Neural cell (in vitro differentiated cells): ENCODE data around the gene JAKMIP3. TPM values are rescaled to one million over a fixed set of nuclear protein-coding genes. Genes with fewer than 3 reads are reported as not detected.

Experiments
- H2AFZ ChIP-seq: fragments of 200-600, 300-800 bp; sonication (generic), shearing (Covaris generic); 2 replicates; pipeline ENCODE4 v1.6.0; 2014; ENCODE audit warnings: low read depth, mild to moderate bottlenecking, antibody characterized with exemption, low read length, moderate library complexity
- H3F3A ChIP-seq: fragments of 200-600 bp; shearing (Covaris generic); 2 replicates; pipeline ENCODE4 v1.6.1; 2016; ENCODE audit warnings: mild to moderate bottlenecking, moderate library complexity, mixed read lengths, antibody characterized with exemption, low read length; ENCODE audit not compliant: insufficient read depth, poor library complexity, severe bottlenecking
- H3K27ac ChIP-seq: fragments of 200-600, 300-800 bp; sonication (generic), shearing (Covaris generic); 2 replicates; pipeline ENCODE4 v1.5.1; 2014; ENCODE audit warnings: mild to moderate bottlenecking, low read length, moderate library complexity
- H3K27me3 ChIP-seq: fragments of 300-800, 200-600 bp; sonication (generic), shearing (Covaris generic); 2 replicates; pipeline ENCODE4 v1.6.0; 2014; ENCODE audit warnings: mild to moderate bottlenecking, low read depth, low read length, moderate library complexity; ENCODE audit not compliant: insufficient read depth
- H3K36me3 ChIP-seq: fragments of 300-800, 200-600 bp; sonication (generic), shearing (Covaris generic); 2 replicates; pipeline ENCODE4 v1.5.1; 2014; ENCODE audit warnings: mild to moderate bottlenecking, antibody characterized with exemption, low read length, moderate library complexity; ENCODE audit not compliant: insufficient read depth
- H3K4me2 ChIP-seq: fragments of 300-800, 200-600 bp; sonication (generic), shearing (Covaris generic); 2 replicates; pipeline ENCODE4 v1.6.0; 2014; ENCODE audit warnings: mild to moderate bottlenecking, low read length
- H3K4me3 ChIP-seq: fragments of 300-800, 200-600 bp; sonication (generic), shearing (Covaris generic); 2 replicates; pipeline ENCODE4 v1.5.1; 2014; ENCODE audit warnings: mild to moderate bottlenecking, low read length, moderate library complexity
- H3K79me2 ChIP-seq: fragments of 200-600 bp; shearing (Covaris generic); replicated peaks from 2 replicates; pipeline ENCODE4 v1.6.0; 2014; ENCODE audit warnings: mild to moderate bottlenecking, low read length, moderate library complexity; ENCODE audit not compliant: insufficient read depth
- H3K9ac ChIP-seq: fragments of 300-800, 200-600 bp; sonication (generic), shearing (Covaris generic); 2 replicates; pipeline ENCODE4 v1.6.1; 2016; ENCODE audit warnings: mild to moderate bottlenecking, low read length, mixed read lengths
- H3K9me2 ChIP-seq: fragments of 200-600 bp; shearing (Covaris generic); 2 replicates; pipeline ENCODE4 v1.6.1; 2016; ENCODE audit warnings: mild to moderate bottlenecking, low read length, mixed read lengths; ENCODE audit not compliant: insufficient read depth
- H3K9me3 ChIP-seq: fragments of 200-600, 300-800 bp; sonication (generic), shearing (Covaris generic); 2 replicates; pipeline ENCODE4 v1.6.1; 2016; ENCODE audit warnings: mild to moderate bottlenecking, mixed run types, low read length, moderate library complexity, mixed read lengths
- H4K20me1 ChIP-seq: fragments of 200-600 bp; shearing (Covaris generic); 2 replicates; pipeline ENCODE4 v1.6.1; 2016; ENCODE audit warnings: mild to moderate bottlenecking, mixed run types; ENCODE audit not compliant: insufficient read depth
- CTCF ChIP-seq: fragments of 450-650 bp; IDR thresholded peaks from 2 replicates; pipeline ENCODE4 v1.5.1; 2014; ENCODE audit warnings: antibody characterized with exemption, mild to moderate bottlenecking, moderate library complexity; ENCODE audit not compliant: poor library complexity, severe bottlenecking
- EP300 ChIP-seq: fragments of 450-650 bp; conservative IDR thresholded peaks from 2 replicates; pipeline ENCODE4 v1.6.1; 2014; ENCODE audit warnings: antibody characterized with exemption, mild to moderate bottlenecking, moderate library complexity; ENCODE audit not compliant: poor library complexity, severe bottlenecking
- EZH2 ChIP-seq: fragments of 200-600, 300-800 bp; shearing (Covaris generic), sonication (generic); IDR thresholded peaks from 2 replicates; pipeline ENCODE4 v1.6.1; 2014; ENCODE audit warnings: antibody characterized with exemption, low read length, borderline replicate concordance, mild to moderate bottlenecking; ENCODE audit not compliant: insufficient read depth, poor library complexity, severe bottlenecking
- MXI1 ChIP-seq: fragments of 450-650 bp; conservative IDR thresholded peaks from 2 replicates; pipeline ENCODE4 v1.6.1; 2014; ENCODE audit warnings: antibody characterized with exemption, mild to moderate bottlenecking; ENCODE audit not compliant: poor library complexity, severe bottlenecking
- POLR2AphosphoS5 ChIP-seq: IDR thresholded peaks from 2 replicates; pipeline ENCODE4 v1.6.1; 2012
- RAD21 ChIP-seq: fragments of 450-650 bp; conservative IDR thresholded peaks from 2 replicates; pipeline ENCODE4 v1.6.1; 2014; ENCODE audit warnings: antibody characterized with exemption, mild to moderate bottlenecking, moderate library complexity
- REST ChIP-seq: IDR thresholded peaks from 2 replicates; pipeline ENCODE4 v1.6.1; 2012; ENCODE audit warnings: borderline replicate concordance
- SMC3 ChIP-seq: fragments of 450-650 bp; conservative IDR thresholded peaks from 2 replicates; pipeline ENCODE4 v1.6.1; 2014; ENCODE audit warnings: antibody characterized with exemption, mild to moderate bottlenecking, moderate library complexity; ENCODE audit not compliant: poor library complexity
- TAF1 ChIP-seq: IDR thresholded peaks from 2 replicates; pipeline ENCODE4 v1.6.1; 2012; ENCODE audit warnings: low read depth
- polyA plus RNA-seq: library from polyadenylated mRNA; depleted of rRNA; stranded (reverse); fragments of >200 nt; gene quantifications from 2 replicates; pipeline ENCODE4 v1.2.3, GENCODE V29; 2014

The JAKMIP3 gene
- polyA plus RNA-seq, 1 donor from 2014 or later: 5.1 TPM

- no peak overlapping the region for H2AFZ ChIP-seq
- no peaks in the 10 kb centered on the region for H3K9me3 ChIP-seq
- H3K9ac ChIP-seq: no peak overlapping the region
- no peak overlapping the region for H3K27ac ChIP-seq
- no peak overlapping the region for H3K4me3 ChIP-seq
- no peaks in the 10 kb centered on the region for H3F3A ChIP-seq
- no peaks in the 10 kb centered on the region for H3K36me3 ChIP-seq
- no peak for TF ChIP-seq SMC3
- TF ChIP-seq RAD21: no peak
- TF ChIP-seq REST: no peak
- TF ChIP-seq EZH2: no peak
- TF ChIP-seq MXI1: no peak
- no peak for TF ChIP-seq TAF1
- no peak for TF ChIP-seq CTCF
- no peak for TF ChIP-seq EP300
- no peak for TF ChIP-seq POLR2AphosphoS5
- no peaks in the 10 kb centered on the region for H3K27me3 ChIP-seq
- no peaks in the 10 kb centered on the region for H3K9me2 ChIP-seq
- H4K20me1 ChIP-seq: no peaks in the 10 kb centered on the region
- H3K79me2 ChIP-seq: no peaks in the 10 kb centered on the region
- H3K4me2 ChIP-seq: no peak overlapping the region
Observed at GRCh38 chr10:132068431-132069121, 2.8 kb downstream of the JAKMIP3 start.

- Histone ChIP-seq H3K36me3 (no peaks in the 10 kb centered on the region), H3F3A (no peaks in the 10 kb centered on the region), H3K9me2 (no peaks in the 10 kb centered on the region), H3K9ac (no peak overlapping the region), H3K27ac (no peak overlapping the region), H3K79me2 (no peaks in the 10 kb centered on the region), H3K9me3 (no peaks in the 10 kb centered on the region), H4K20me1 (no peaks in the 10 kb centered on the region), H2AFZ (no peak overlapping the region), H3K27me3 (no peaks in the 10 kb centered on the region), H3K4me3 (no peak overlapping the region), H3K4me2 (no peak overlapping the region)
- TF ChIP-seq TAF1 (no peak), REST (no peak), CTCF (no peak), SMC3 (no peak), POLR2AphosphoS5 (no peak), MXI1 (no peak), RAD21 (no peak), EP300 (no peak), EZH2 (no peak)
Observed at GRCh38 chr10:132069122-132069848, 3.5 kb downstream of the JAKMIP3 start.
